Neural cell (in vitro differentiated cells): Measurements from ENCODE around the gene ANO8. TPM values are rescaled to one million over a fixed set of nuclear protein-coding genes. Genes with fewer than 3 reads are reported as not detected.
A peak's percentile ranks its signal among the peaks of the same experiment; 100 is the strongest.

Source experiments
- H2AFZ ChIP-seq: fragments of 200-600, 300-800 bp; sonication (generic), shearing (Covaris generic); 2 replicates; pipeline ENCODE4 v1.6.0; 2014; ENCODE audit warnings: low read depth, mild to moderate bottlenecking, antibody characterized with exemption, low read length, moderate library complexity
- H3F3A ChIP-seq: fragments of 200-600 bp; shearing (Covaris generic); 2 replicates; pipeline ENCODE4 v1.6.1; 2016; ENCODE audit warnings: mild to moderate bottlenecking, moderate library complexity, mixed read lengths, antibody characterized with exemption, low read length; ENCODE audit not compliant: insufficient read depth, poor library complexity, severe bottlenecking
- H3K27ac ChIP-seq: fragments of 200-600, 300-800 bp; sonication (generic), shearing (Covaris generic); 2 replicates; pipeline ENCODE4 v1.5.1; 2014; ENCODE audit warnings: mild to moderate bottlenecking, low read length, moderate library complexity
- H3K27me3 ChIP-seq: fragments of 300-800, 200-600 bp; sonication (generic), shearing (Covaris generic); 2 replicates; pipeline ENCODE4 v1.6.0; 2014; ENCODE audit warnings: mild to moderate bottlenecking, low read depth, low read length, moderate library complexity; ENCODE audit not compliant: insufficient read depth
- H3K36me3 ChIP-seq: fragments of 300-800, 200-600 bp; sonication (generic), shearing (Covaris generic); 2 replicates; pipeline ENCODE4 v1.5.1; 2014; ENCODE audit warnings: mild to moderate bottlenecking, antibody characterized with exemption, low read length, moderate library complexity; ENCODE audit not compliant: insufficient read depth
- H3K4me2 ChIP-seq: fragments of 300-800, 200-600 bp; sonication (generic), shearing (Covaris generic); 2 replicates; pipeline ENCODE4 v1.6.0; 2014; ENCODE audit warnings: mild to moderate bottlenecking, low read length
- H3K4me3 ChIP-seq: fragments of 300-800, 200-600 bp; sonication (generic), shearing (Covaris generic); 2 replicates; pipeline ENCODE4 v1.5.1; 2014; ENCODE audit warnings: mild to moderate bottlenecking, low read length, moderate library complexity
- H3K79me2 ChIP-seq: fragments of 200-600 bp; shearing (Covaris generic); replicated peaks from 2 replicates; pipeline ENCODE4 v1.6.0; 2014; ENCODE audit warnings: mild to moderate bottlenecking, low read length, moderate library complexity; ENCODE audit not compliant: insufficient read depth
- H3K9ac ChIP-seq: fragments of 300-800, 200-600 bp; sonication (generic), shearing (Covaris generic); 2 replicates; pipeline ENCODE4 v1.6.1; 2016; ENCODE audit warnings: mild to moderate bottlenecking, low read length, mixed read lengths
- H3K9me2 ChIP-seq: fragments of 200-600 bp; shearing (Covaris generic); 2 replicates; pipeline ENCODE4 v1.6.1; 2016; ENCODE audit warnings: mild to moderate bottlenecking, low read length, mixed read lengths; ENCODE audit not compliant: insufficient read depth
- H3K9me3 ChIP-seq: fragments of 200-600, 300-800 bp; sonication (generic), shearing (Covaris generic); 2 replicates; pipeline ENCODE4 v1.6.1; 2016; ENCODE audit warnings: mild to moderate bottlenecking, mixed run types, low read length, moderate library complexity, mixed read lengths
- H4K20me1 ChIP-seq: fragments of 200-600 bp; shearing (Covaris generic); 2 replicates; pipeline ENCODE4 v1.6.1; 2016; ENCODE audit warnings: mild to moderate bottlenecking, mixed run types; ENCODE audit not compliant: insufficient read depth
- CTCF ChIP-seq: fragments of 450-650 bp; IDR thresholded peaks from 2 replicates; pipeline ENCODE4 v1.5.1; 2014; ENCODE audit warnings: antibody characterized with exemption, mild to moderate bottlenecking, moderate library complexity; ENCODE audit not compliant: poor library complexity, severe bottlenecking
- EP300 ChIP-seq: fragments of 450-650 bp; conservative IDR thresholded peaks from 2 replicates; pipeline ENCODE4 v1.6.1; 2014; ENCODE audit warnings: antibody characterized with exemption, mild to moderate bottlenecking, moderate library complexity; ENCODE audit not compliant: poor library complexity, severe bottlenecking
- EZH2 ChIP-seq: fragments of 200-600, 300-800 bp; shearing (Covaris generic), sonication (generic); IDR thresholded peaks from 2 replicates; pipeline ENCODE4 v1.6.1; 2014; ENCODE audit warnings: antibody characterized with exemption, low read length, borderline replicate concordance, mild to moderate bottlenecking; ENCODE audit not compliant: insufficient read depth, poor library complexity, severe bottlenecking
- MXI1 ChIP-seq: fragments of 450-650 bp; conservative IDR thresholded peaks from 2 replicates; pipeline ENCODE4 v1.6.1; 2014; ENCODE audit warnings: antibody characterized with exemption, mild to moderate bottlenecking; ENCODE audit not compliant: poor library complexity, severe bottlenecking
- POLR2AphosphoS5 ChIP-seq: IDR thresholded peaks from 2 replicates; pipeline ENCODE4 v1.6.1; 2012
- RAD21 ChIP-seq: fragments of 450-650 bp; conservative IDR thresholded peaks from 2 replicates; pipeline ENCODE4 v1.6.1; 2014; ENCODE audit warnings: antibody characterized with exemption, mild to moderate bottlenecking, moderate library complexity
- REST ChIP-seq: IDR thresholded peaks from 2 replicates; pipeline ENCODE4 v1.6.1; 2012; ENCODE audit warnings: borderline replicate concordance
- SMC3 ChIP-seq: fragments of 450-650 bp; conservative IDR thresholded peaks from 2 replicates; pipeline ENCODE4 v1.6.1; 2014; ENCODE audit warnings: antibody characterized with exemption, mild to moderate bottlenecking, moderate library complexity; ENCODE audit not compliant: poor library complexity
- TAF1 ChIP-seq: IDR thresholded peaks from 2 replicates; pipeline ENCODE4 v1.6.1; 2012; ENCODE audit warnings: low read depth
- polyA plus RNA-seq: library from polyadenylated mRNA; depleted of rRNA; stranded (reverse); fragments of >200 nt; gene quantifications from 2 replicates; pipeline ENCODE4 v1.2.3, GENCODE V29; 2014

Gene ANO8
- polyA plus RNA-seq, 1 donor from 2014 or later = 51.3 TPM

GRCh38 chr19:17346109-17346671 lies 11.5 kb upstream of the ANO8 start:
- H3K9ac ChIP-seq = no peak overlapping the region
- TF ChIP-seq RAD21 = peak; percentile 74
- peak; percentile 85 for TF ChIP-seq SMC3
- TF ChIP-seq CTCF = peak; percentile 86
- no peak for TF ChIP-seq EP300
- H3K9me3 ChIP-seq = no peaks in the 10 kb centered on the region
- no peaks in the 10 kb centered on the region for H3K79me2 ChIP-seq
- no peaks in the 10 kb centered on the region for H3K9me2 ChIP-seq
- H3K4me3 ChIP-seq = no peak overlapping the region
- no peak overlapping the region for H3K4me2 ChIP-seq
- no peaks in the 10 kb centered on the region for H3K27me3 ChIP-seq
- H3K36me3 ChIP-seq = no peaks in the 10 kb centered on the region
- no peaks in the 10 kb centered on the region for H4K20me1 ChIP-seq
- H3K27ac ChIP-seq = no peak overlapping the region
- H3F3A ChIP-seq = no peaks in the 10 kb centered on the region
- no peak overlapping the region for H2AFZ ChIP-seq

- Histone ChIP-seq H3K4me3 (no peak overlapping the region), H3K9me2 (no peaks in the 10 kb centered on the region), H4K20me1 (no peaks in the 10 kb centered on the region), H3K4me2 (no peak overlapping the region), H3K79me2 (no peaks in the 10 kb centered on the region), H3K27ac (no peak overlapping the region), H3K27me3 (no peaks in the 10 kb centered on the region), H3F3A (no peaks in the 10 kb centered on the region), H3K36me3 (no peaks in the 10 kb centered on the region), H3K9me3 (no peaks in the 10 kb centered on the region), H3K9ac (no peak overlapping the region), H2AFZ (no peak overlapping the region)
- no peak for TF ChIP-seq EZH2
- TF ChIP-seq CTCF = no peak
- TF ChIP-seq MXI1 = no peak
- TF ChIP-seq SMC3 = no peak
- no peak for TF ChIP-seq POLR2AphosphoS5
- TF ChIP-seq TAF1 = no peak
- no peak for TF ChIP-seq REST
Observed at GRCh38 chr19:17341845-17342244, 7.2 kb upstream of the ANO8 start.
